ENCODE data around the gene FOXK1.

The FOXK1 gene

DNA sequence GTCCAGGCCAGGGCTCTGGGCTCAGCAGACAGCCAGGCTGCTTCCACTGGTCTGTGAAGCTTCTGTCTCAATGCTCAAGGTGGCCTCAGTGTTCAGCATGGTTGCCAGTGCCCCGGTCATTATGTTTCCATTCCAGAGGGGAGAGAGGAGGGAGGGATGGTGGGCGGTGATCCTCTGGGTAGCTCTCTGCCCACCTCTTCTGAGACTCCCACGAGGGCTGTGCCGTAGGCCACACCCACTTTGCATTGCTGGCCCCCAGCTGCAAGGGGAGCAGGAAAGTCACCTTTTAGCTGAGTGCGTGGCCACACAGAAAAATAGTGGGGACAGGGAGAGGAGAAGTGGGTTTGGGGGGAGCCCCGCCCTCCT is 42.5 kb downstream of the FOXK1 start:
- no peak for DNase-seq

DNA sequence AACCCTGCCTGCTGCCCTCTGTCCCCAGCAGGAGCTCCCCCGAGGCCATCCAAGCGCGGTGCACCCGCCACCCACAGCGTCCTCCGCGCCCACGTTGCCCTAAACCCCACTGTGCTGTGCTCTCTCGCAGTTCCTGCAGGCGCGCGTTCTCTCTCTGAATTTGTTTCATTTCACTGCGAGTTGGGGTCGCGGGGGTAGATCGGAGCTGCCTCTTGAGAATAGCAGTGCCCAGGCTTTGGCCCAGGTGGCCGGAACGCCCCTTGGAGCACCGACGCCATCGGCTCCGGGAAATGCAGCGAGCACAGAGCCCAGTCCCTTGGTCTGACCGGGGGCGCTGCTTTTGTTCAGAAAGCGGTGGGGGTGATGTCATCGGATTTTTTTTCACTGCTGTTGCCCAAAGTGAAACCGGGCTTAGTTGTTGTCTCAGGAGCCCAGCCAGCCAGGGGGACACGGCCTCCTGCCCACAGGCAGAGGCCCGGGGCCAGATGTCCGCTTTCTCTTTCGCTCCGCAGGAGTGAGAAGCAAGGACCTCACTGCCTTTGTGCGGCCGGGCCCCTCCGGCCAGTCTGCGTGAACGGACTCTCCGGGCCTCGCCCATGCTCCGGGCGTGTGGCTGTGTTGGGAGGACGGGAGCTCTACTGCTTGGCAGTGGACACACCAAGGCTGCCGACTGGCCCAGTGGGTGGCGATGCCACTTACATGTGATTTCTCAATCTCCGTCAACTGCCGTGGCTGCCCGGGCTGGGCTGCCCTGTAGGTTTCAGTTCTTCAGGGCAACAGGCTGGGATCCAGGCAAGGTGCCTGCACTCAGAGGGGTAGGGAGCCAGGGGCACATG is 43.1 kb downstream of the FOXK1 start:
- peak; percentile 24 for DNase-seq

DNA sequence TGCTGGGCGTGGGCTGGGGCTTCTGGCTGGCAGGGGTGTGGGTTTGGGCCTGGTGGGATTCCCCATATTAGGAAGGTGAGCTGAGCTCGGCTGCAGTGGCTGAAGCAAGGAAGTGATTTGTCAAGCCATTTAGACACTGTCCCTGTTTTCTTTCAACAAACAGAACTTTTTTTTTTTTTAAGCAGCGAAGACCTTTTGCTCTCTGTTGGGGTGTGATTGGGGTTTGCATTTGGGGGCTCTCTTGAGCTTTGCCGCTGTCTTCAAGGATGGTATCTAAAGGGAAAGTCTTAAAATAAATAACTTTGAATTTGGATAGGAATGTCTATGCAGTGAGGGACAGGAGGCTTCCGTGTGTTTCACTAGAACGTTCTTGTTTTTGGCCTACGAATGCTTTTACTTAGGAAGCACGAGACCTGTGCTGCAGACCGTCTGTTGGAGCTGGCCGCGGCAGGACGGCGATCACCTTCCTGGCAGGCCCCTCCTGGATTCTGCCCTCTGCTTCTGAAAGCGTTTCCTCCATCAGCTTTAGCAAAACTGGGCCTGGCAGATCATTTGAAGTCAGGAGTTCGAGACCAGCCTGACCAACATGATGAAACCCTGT is 43.9 kb downstream of the FOXK1 start:
- DNase-seq: no peak

DNA sequence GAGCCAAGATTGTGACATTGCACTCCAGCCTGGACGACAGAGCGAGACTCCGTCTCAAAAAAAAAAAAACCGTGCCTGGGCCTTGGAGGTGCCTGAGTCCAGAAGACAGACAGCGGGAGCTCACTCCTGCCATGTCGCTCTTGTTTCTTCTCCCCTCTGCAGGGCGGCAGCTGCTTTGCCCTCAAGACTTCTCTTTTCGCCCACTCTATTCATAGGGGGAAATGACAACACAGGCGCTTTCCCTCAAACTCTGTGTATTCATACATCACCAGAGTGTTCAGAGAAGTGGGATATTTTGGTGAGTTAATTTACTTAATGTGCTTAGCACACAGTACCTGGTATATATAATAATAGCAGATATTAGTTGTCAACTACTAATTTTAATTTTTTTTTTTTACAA is 44.5 kb downstream of the FOXK1 start:
- DNase-seq: no peak

DNA sequence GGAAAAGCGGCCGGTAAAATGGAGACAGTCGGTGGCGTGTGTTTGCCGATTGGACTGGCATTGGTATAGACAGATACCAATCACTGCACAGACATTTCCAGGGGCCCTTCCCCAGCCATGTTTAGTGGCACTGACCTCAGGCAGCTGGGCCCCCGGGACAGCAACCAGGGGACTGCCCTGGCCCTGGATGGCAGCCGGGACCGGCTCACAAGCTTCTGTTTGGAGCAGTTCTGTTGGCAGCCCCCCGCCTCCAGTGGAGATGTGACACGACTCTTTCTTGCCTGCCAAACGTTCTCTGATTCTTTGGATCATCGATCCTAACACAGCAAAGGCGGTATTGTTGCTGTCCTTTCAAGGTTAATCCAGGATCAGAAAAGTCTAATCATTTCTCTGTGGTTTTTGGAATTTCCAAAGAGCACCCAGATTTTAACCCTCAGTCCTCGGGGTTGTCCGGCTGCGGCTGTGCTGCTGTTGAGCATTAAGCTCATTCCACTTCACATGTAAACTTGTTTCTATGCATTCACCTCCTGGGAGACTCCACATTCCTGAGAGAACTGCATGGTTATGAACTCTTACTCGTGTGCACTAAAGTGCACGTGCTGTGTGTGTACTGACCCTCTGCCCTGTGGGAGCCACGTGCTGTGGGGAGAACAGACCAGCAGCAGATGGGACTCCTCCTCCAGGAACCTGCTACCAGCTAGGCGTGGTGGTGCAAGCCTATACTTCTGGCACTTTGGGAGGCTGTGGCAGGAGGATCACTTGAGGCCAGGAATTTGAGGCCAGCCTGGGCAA is 46.0 kb downstream of the FOXK1 start:
- DNase-seq: no peak

DNA sequence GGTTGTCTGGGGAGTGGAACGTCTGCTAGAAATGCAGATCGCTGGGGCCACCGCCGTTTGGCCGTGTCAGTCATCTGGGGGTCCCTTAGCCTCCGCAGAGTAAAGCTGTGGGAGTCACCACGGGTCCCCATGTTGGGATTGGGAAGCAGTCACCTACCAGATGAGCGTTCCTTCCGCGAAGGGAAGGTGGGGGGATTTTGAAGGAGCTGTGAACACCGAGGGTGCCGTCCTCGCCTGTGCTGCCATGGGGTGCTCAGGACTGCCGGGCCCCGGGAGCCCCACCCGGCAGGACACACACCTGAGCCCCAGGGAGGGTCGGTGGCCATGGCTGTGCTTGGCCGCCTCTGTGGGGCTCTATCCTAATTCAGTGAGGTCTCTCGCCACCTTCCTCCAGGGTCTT is 47.2 kb downstream of the FOXK1 start:
- no peak for DNase-seq

DNA sequence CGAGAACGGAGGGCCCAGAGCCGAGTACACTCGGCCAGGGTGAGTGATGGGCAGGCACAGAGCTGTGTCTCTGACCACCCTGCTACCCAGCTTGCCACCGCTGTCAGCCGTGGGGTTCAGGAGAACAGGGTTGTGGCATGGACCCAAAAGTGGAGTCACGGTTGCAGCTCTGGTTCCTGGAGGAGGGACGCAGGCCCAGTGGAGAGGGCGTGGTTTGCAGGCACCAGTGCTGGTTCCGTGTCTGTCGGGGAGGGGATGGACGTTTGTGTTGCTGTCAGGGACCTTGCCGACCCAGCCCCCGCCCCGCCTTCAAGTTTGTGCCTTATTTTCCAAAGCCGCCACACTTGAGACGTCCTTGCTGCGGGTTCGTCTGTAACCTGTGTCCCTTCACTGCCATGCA is 48.2 kb downstream of the FOXK1 start:
- DNase-seq: no peak

DNA sequence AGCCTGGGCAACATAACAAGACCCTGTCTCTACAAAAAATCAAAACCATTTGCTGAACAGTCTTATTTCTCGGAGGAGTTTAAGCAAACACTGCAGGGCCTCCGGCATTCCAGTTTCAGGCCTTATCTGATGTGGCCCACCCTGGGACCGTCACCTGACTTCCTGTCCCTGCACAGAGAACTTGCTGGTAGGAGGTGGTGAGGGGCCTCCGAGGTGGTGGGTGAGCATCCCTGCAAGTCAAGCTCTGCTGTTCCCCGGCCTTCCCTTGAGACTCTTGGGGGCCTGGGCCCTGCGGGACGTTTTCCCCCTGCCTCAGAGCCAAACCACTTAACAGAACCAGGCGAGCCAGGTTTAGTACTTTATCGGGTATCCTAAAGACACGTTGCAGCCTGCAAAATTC is 48.9 kb downstream of the FOXK1 start:
- DNase-seq: no peak

DNA sequence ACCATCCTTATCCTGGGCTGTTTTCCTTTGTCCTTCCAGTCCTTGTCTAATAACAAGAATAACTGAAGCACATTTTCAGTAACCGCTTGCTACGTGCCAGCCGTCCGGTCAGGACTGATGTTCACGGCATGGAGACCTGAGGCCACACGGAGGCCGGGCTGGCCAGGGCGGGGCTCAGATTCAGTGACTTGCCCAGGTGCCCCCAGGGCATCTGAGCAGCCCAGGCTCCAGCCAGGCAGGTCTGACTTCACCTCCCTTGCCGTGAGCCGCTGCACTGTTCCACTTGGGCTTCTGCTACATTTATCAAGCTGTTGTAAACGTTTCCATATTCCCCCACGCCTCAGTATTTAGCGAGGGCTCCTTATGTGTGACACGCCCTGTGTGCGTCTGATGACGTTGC is 49.7 kb downstream of the FOXK1 start:
- no peak for DNase-seq

DNA sequence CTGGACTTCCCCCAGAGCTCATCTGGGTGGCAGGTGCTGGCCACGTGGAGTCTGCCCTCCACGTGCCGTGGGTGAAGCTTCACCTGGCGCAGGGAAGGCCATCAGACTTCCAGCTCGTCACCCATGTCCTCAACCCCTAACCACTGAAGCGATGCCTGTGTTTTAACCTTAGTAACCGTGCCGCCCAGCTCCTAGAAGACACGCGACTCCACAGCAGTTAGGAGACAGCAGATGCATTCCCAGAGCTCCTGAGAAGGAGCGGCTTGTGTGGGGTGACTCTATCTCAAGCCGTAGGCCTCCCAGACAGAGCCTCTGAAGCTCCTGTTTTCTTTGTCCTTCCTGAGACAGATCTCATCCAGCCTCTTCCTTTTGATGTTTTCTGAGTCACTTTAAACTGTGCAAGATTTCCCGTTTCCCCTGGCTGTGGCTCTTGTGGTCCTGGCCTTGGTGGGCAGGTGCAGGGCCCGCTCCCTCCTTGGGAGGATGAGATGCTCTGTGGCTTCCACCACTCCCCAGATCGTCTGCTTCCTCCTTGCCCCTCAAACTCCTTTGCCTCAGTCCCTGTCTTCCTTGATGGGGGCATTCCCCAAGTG is 51.9 kb downstream of the FOXK1 start:
- no peak for DNase-seq

DNA sequence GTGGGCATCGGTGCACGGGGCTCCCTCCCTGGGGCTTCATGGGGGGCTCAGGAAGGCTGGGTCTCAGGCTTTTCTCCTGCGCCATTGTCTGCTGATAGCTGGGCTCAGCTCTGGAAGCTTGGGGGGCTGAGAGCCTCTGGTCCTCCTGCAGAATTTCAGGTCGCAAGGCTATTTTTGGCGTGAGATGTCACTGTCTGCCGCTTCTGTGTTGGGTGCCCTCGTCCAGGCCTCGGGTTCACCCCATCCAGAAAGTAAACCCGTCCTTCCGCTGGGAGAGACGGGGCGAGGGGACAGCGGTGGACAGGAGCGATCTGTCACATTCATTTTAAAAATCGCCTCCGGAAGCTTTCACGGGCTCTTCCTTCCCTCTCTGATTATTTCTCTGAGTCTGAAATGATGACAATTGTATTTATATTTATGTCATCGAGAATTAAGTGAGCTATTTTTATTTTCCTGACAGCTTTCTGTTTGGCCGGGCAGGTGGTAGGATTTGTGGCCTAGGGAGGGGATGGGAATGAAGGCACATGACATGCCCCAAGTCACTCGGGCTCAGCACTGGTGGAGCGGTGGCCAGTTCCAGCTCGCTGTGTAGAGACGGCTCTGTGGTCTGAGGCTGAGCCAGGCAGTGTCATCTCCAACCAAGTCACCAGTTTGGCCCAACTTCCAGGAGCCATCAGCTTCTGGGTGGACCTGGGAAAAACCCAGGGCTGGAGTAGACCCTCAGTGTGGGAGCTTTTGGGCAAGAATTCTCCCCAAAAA is 52.7 kb downstream of the FOXK1 start:
- no peak for DNase-seq

DNA sequence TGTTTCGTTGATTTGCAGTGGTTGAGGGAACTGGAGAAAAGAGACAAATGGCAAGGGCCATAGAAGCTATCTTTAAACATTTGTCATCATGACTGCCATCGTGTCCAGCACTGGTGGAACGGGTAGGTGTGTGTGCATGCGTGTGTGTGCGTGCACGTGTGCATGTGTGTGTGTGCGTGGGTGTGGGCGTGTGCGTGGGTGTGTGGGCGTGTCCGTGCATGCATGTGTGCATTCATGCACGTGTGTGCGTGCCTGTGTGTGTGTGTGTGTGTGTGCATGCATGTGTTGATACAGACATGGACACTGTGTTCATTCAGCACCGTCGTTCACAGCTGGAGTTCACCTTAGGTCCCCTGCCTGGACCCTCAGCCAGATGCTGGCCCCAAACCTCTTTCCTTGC is 55.2 kb downstream of the FOXK1 start:
- no peak for DNase-seq

DNA sequence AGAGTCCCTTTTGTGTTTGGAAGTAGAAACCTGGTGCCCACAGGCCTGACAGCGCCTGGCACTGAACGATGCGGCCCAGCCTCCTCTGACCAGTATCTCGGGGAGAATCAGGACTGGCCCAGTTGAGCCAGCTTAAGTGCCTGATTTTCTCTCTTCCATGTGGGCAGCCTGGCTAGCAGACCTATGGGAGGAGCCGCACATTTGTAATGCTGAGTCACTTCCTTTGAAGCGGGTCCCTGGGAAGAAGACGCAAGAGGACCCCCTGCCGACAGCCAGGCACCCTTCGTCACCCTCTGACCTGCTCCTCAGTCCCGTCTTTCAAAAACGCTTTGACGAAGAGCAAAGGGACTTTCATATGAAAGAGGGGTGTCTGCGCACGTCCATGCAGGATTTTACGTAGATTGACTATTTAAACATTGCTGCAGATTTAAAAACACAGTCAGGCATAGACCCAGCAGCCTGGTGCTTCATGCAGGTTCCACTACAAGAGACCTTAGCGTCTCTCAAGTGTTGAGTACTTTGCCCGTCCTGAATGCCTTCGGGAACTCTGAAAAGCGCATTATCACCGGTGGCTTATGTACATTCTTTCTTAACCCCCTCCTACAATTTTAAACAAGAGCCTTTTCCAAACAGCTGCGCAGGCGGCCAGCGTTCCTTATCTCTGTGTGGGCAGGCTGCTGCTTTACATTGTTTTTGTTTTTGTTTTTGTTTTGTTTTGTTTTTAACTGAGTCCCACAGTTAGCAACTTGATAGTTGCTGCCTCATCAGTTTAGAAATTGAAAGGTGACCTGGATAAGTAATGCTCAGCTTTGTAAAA is 56.8 kb downstream of the FOXK1 start:
- DNase-seq: peak; percentile 16

DNA sequence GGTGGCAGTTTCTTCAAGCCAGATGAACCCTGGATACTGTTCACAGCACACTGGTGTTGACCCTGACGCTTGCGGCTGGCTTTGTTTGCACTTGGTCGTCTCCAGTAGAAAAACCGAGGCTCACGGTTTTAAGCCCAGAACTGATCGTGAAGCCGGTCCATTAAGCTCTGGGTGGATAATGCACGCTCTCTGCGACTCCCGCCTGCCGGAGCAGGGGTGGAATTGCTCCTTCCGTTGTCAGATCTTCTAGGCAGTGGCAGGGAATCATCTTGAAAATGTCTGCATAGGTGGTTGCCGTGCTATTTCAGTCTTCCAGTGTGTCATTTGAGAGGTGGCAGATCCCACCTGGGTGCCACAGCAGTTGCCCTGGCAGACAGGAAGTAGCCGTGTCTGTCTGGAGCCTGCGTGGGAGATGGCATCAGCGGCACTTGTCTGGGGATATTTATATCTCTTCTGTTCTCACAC is 57.5 kb downstream of the FOXK1 start:
- DNase-seq: peak; percentile 42

DNA sequence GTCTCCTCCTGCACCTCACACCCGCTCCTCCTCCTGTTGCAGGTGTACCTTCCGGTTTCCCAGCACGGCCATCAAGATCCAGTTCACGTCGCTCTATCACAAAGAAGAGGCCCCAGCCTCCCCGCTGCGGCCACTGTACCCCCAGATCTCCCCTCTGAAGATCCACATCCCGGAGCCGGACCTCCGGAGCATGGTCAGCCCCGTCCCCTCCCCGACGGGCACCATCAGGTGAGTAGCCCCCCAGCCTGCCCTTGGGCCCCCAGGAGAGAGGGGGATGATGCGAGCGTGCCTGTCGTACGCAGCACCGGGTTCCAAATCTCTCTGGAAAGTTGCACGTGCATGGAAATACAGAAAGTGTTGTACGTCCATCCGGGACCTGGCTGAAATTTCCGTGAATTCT is 58.7 kb downstream of the FOXK1 start:
- no peak for DNase-seq

DNA sequence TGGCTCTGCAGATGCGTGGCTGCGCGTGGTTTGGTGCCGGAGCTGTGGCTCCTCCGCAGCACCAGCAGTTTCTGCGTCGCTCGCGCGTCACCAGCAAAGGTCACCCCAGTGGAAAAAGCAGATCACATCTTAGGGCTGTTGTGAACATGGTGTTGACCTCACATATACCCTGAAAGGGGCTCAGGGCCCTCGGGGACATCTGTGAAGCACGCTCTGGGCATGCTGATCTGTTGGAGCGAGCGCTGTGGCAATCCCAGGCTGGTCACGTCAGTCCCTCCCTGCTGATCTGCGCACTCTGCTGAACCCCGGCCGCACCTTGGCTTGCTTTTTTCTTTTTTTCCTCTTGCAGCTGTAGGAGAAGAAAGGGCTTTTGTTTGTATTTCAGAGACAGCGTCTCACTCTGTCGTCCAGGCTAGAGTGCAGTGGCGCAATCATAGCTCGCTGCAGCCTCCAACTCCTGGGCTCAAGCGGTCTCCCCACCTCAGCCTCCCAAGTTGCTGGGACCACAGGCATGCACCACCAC is 60.0 kb downstream of the FOXK1 start:
- no peak for DNase-seq

DNA sequence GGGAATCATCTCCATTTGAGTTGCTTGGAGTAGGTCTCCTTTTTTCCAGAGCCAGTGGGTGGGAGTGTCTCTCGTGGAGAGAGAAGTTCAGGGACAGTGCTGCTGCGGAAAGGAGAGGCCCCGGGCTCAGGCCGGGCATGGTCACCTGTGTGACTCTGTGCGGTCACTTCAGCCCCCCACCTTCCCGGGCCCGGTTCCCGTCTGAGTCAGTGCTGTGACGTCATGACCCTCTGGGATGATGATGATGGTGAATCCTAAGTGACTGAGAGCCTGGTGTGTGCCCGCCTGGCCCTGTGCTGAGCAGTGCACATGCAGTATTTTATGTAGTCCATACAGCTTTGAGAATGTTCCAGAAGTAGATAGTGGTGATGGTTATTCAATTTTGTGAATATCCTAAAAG is 60.8 kb downstream of the FOXK1 start:
- DNase-seq: no peak

DNA sequence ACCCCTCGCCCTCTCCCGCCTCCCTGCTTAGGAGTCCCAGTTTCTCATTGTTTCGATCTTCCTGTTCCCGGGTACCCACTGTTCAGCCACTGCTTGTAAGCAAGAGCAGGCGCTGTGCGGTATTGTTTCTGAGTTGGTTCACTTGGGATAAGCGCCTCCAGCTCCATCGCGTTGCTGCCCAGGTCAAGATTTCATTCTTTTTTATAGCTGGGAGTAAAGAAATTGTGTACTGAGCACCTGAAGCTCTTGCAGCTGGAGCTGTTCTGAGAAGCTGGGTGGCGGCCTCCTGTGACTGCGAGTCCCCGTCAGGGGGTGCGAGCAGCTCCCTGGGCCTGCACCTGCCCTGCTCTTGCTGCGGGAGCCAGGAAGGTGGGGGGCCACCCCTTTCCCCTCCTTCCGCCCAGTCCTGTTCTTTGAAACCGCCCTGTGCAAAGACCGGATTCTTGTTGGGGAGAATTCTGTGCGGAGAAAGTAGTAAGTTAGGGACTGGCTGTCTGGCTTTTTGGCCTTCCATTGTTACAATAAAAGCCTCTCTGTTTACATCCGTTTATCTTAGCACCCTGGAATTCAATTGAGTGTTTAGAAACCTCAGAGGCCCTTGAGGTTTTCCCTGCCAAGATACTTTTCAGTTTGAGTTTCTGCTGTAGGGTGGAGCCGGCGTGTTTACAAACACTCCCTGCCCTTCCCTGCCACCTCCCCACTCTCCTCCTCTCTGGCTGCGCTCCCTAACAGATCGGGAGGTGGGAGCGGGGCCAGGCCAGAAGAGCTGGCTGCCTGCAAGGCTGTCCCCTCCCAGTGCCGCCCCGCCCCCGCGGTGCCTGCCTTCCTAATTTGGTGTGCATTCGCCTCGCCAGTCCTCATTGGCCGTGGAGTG is 62.5 kb downstream of the FOXK1 start:
- peak; percentile 74 for DNase-seq

DNA sequence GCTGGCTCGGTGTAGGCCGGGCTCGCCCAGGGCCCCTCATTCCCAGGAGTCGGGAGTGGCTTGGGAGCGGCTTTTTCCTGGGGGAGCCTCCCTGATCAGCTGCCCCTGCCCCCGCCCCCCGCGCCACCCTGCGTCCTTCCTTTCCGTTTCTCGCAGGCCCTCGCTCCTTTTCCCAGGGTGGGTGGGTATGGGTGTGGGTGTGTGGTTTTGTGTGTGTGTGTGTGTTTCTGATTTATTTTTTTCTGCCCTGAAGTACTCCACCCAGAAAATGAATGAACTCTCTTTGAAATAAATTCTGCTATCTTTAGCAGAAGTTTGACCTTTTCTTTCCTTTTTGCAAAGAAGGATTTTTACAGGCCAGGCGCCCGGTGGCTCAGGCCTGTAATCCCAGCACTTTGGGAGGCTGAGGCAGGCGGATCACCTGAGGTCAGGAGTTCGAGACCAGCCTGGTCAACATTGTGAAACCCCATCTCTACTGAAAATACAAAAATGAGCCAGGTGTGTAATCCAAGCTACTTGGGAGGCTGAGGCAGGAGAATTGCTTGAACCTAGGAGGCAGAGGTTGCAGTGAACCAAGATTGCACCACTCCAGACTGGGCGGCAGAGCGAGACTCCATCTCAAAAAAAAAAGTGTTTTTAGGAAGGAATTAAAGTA is 63.3 kb downstream of the FOXK1 start:
- DNase-seq: no peak

All from activated naive CD4-positive, alpha-beta T cell treated with Interleukin-2 at 50 U/mL for 16 hours (primary cell).